HepG2 (cell line): Measurements from ENCODE around the gene OBSL1. TPM values are rescaled to one million over a fixed set of nuclear protein-coding genes. Genes with fewer than 3 reads are reported as not detected.
A peak's percentile ranks its signal among the peaks of the same experiment; 100 is the strongest.

ENCODE experiments used
- BRCA1 ChIP-seq: sonication (generic); formaldehyde crosslinking; IDR thresholded peaks from 2 replicates; pipeline ENCODE4 v1.4.0; 2020; ENCODE audit warnings: missing genetic modification reagents
- BRD4 ChIP-seq: sonication (generic); formaldehyde crosslinking; IDR thresholded peaks from 2 replicates; pipeline ENCODE4 v1.4.0; 2020; ENCODE audit warnings: missing genetic modification reagents
- CEBPG ChIP-seq: IDR thresholded peaks from 2 replicates; pipeline ENCODE4 v1.6.1; 2016
- ZFP36 ChIP-seq: fragments of 150-350 bp; IDR thresholded peaks from 2 replicates; pipeline ENCODE4 v1.6.1; 2018; ENCODE audit warnings: borderline replicate concordance, low read length, low read depth; ENCODE audit not compliant: partially characterized antibody
- ZNF24 ChIP-seq: fragments of 450-650 bp; IDR thresholded peaks from 2 replicates; pipeline ENCODE4 v1.6.1; 2017; ENCODE audit warnings: antibody characterized with exemption, mild to moderate bottlenecking
- ZNF343 ChIP-seq: sonication (generic); formaldehyde crosslinking; IDR thresholded peaks from 2 replicates; pipeline ENCODE4 v1.4.0; 2020; ENCODE audit warnings: mild to moderate bottlenecking, missing genetic modification reagents
- ZNF460 ChIP-seq: sonication (generic); formaldehyde crosslinking; IDR thresholded peaks from 2 replicates; pipeline ENCODE4 v1.5.1; 2020; ENCODE audit warnings: missing genetic modification reagents, mild to moderate bottlenecking, borderline replicate concordance
- ZNF550 ChIP-seq: sonication (generic); formaldehyde crosslinking; IDR thresholded peaks from 2 replicates; pipeline ENCODE4 v1.4.0; 2020; ENCODE audit warnings: mild to moderate bottlenecking, missing genetic modification reagents, borderline replicate concordance
- ZNF841 ChIP-seq: sonication (generic); formaldehyde crosslinking; IDR thresholded peaks from 2 replicates; pipeline ENCODE4 v1.8.1; 2023; ENCODE audit warnings: missing genetic modification reagents, borderline replicate concordance
- ZNF883 ChIP-seq: sonication (generic); formaldehyde crosslinking; IDR thresholded peaks from 2 replicates; pipeline ENCODE4 v1.5.1; 2020; ENCODE audit warnings: mild to moderate bottlenecking, missing genetic modification reagents; ENCODE audit errors: not compliant biosample characterization
- polyA plus RNA-seq, 8 experiments: library from polyadenylated mRNA; depleted of rRNA in 3 of 8; stranded (reverse) in 7 of 8; unstranded in 1 of 8; fragments of >200 nt; fragmentation: Illumina TruSeq in 4 of 8; extraction: Trizol in 4 of 8; gene quantifications; 2 replicates each; pipeline versions ENCODE4 v1.2.1 to v1.2.3, GENCODE V29; 2011 to 2016; ENCODE audit warnings: low read depth in 4 of 8, missing spikeins in 1 of 8, mixed read lengths in 1 of 8; ENCODE audit not compliant: insufficient read depth in 1 of 8
- total RNA-seq, 5 experiments: library from RNA; depleted of rRNA; stranded (reverse); fragments of >200 nt; fragmentation: Illumina TruSeq; extraction: Trizol; gene quantifications; 2 replicates each; pipeline ENCODE4 v1.2.3, GENCODE V29; 2016; ENCODE audit warnings: low read depth in 1 of 5
- TF ChIP-seq, protein P1 (sequence below): sonication (generic); formaldehyde crosslinking; IDR thresholded peaks from 2 replicates; pipeline ENCODE4 v1.8.1; 2023; ENCODE audit warnings: mild to moderate bottlenecking, inconsistent platforms, moderate library complexity, missing genetic modification reagents, borderline replicate concordance
- TF ChIP-seq, protein P2 (sequence below): IDR thresholded peaks from 2 replicates; pipeline ENCODE4 v1.6.1; 2016; ENCODE audit warnings: low read depth, missing genetic modification reagents, missing compliant biosample characterization
- TF ChIP-seq, protein P3 (sequence below): sonication (generic); formaldehyde crosslinking; IDR thresholded peaks from 2 replicates; pipeline ENCODE4 v1.4.0; 2020; ENCODE audit warnings: missing genetic modification reagents, borderline replicate concordance

Gene OBSL1
- total and polyA plus RNA-seq, 2 of the 13 experiments (the other 11 are each of a cell fraction or from before 2014, with no cell fraction given), result 86.7 to 218 TPM

DNA sequence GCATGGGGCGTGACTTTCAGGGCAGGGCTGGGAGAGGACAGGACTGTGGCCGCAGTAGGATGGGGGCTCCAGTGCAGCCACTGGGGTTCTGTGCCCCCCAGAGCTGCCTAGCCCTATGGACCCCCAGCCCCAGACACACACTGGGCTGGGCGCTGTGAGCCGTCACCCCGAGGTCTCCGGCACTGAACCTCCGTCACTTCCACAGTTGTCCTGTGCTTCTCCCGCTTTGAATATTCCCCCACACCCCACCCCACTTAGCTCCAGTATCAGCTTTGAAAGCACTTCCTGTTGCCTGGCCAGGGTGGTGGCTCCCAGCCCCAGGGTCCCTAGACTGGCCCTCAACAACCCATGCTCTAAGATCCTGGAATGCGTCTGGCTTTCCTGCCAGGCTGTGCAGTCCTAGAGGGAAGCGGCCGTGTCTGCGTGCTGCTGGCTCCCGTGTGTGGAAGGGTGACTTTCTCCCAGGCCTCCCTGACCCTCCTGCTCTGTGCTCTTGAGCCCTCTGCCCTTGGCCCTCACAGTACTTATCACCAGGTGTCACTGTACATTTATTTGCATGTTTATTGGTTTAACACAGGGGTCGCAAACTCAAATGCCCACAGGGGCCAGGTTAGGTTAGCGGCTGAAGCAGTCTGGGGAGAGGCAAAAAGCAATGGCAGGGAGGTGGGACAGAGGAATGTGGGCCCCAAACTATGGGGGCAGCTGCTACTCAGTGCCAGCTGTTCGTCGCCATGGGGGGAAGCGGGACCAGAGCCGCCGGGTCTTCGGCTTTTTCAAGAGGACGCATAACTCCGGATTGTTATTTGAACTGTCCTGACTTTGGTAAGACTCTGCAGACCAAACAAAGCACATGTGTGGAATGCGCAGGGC lies 9.9 kb downstream of the OBSL1 start (continued):
- TF ChIP-seq, protein P1, sequence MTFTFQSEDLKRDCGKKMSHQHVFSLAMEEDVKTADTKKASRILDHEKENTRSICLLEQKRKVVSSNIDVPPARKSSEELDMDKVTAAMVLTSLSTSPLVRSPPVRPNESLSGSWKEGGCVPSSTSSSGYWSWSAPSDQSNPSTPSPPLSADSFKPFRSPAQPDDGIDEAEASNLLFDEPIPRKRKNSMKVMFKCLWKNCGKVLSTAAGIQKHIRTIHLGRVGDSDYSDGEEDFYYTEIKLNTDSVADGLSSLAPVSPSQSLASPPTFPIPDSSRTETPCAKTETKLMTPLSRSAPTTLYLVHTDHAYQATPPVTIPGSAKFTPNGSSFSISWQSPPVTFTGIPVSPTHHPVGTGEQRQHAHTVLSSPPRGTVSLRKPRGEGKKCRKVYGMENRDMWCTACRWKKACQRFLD, result no peak
- TF ChIP-seq ZNF24 (no peak), ZFP36 (no peak), BRD4 (no peak), ZNF841 (CRISPR knock-in tag) (no peak), ZNF550 (CRISPR knock-in tag) (no peak), ZNF883 (CRISPR knock-in tag) (no peak), CEBPG (CRISPR knock-in tag) (no peak), BRCA1 (no peak), ZNF460 (no peak), ZNF343 (CRISPR knock-in tag) (peak; percentile 68; the same call in 1 of the 2 replicates)
- TF ChIP-seq, protein P2, sequence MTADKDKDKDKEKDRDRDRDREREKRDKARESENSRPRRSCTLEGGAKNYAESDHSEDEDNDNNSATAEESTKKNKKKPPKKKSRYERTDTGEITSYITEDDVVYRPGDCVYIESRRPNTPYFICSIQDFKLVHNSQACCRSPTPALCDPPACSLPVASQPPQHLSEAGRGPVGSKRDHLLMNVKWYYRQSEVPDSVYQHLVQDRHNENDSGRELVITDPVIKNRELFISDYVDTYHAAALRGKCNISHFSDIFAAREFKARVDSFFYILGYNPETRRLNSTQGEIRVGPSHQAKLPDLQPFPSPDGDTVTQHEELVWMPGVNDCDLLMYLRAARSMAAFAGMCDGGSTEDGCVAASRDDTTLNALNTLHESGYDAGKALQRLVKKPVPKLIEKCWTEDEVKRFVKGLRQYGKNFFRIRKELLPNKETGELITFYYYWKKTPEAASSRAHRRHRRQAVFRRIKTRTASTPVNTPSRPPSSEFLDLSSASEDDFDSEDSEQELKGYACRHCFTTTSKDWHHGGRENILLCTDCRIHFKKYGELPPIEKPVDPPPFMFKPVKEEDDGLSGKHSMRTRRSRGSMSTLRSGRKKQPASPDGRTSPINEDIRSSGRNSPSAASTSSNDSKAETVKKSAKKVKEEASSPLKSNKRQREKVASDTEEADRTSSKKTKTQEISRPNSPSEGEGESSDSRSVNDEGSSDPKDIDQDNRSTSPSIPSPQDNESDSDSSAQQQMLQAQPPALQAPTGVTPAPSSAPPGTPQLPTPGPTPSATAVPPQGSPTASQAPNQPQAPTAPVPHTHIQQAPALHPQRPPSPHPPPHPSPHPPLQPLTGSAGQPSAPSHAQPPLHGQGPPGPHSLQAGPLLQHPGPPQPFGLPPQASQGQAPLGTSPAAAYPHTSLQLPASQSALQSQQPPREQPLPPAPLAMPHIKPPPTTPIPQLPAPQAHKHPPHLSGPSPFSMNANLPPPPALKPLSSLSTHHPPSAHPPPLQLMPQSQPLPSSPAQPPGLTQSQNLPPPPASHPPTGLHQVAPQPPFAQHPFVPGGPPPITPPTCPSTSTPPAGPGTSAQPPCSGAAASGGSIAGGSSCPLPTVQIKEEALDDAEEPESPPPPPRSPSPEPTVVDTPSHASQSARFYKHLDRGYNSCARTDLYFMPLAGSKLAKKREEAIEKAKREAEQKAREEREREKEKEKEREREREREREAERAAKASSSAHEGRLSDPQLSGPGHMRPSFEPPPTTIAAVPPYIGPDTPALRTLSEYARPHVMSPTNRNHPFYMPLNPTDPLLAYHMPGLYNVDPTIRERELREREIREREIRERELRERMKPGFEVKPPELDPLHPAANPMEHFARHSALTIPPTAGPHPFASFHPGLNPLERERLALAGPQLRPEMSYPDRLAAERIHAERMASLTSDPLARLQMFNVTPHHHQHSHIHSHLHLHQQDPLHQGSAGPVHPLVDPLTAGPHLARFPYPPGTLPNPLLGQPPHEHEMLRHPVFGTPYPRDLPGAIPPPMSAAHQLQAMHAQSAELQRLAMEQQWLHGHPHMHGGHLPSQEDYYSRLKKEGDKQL (CRISPR knock-in tag), result no peak
- TF ChIP-seq, protein P3, sequence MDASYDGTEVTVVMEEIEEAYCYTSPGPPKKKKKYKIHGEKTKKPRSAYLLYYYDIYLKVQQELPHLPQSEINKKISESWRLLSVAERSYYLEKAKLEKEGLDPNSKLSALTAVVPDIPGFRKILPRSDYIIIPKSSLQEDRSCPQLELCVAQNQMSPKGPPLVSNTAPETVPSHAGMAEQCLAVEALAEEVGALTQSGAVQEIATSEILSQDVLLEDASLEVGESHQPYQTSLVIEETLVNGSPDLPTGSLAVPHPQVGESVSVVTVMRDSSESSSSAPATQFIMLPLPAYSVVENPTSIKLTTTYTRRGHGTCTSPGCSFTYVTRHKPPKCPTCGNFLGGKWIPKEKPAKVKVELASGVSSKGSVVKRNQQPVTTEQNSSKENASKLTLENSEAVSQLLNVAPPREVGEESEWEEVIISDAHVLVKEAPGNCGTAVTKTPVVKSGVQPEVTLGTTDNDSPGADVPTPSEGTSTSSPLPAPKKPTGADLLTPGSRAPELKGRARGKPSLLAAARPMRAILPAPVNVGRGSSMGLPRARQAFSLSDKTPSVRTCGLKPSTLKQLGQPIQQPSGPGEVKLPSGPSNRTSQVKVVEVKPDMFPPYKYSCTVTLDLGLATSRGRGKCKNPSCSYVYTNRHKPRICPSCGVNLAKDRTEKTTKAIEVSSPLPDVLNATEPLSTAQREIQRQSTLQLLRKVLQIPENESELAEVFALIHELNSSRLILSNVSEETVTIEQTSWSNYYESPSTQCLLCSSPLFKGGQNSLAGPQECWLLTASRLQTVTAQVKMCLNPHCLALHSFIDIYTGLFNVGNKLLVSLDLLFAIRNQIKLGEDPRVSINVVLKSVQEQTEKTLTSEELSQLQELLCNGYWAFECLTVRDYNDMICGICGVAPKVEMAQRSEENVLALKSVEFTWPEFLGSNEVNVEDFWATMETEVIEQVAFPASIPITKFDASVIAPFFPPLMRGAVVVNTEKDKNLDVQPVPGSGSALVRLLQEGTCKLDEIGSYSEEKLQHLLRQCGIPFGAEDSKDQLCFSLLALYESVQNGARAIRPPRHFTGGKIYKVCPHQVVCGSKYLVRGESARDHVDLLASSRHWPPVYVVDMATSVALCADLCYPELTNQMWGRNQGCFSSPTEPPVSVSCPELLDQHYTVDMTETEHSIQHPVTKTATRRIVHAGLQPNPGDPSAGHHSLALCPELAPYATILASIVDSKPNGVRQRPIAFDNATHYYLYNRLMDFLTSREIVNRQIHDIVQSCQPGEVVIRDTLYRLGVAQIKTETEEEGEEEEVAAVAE, result no peak
